K562 (cell line): ENCODE data around the gene ESCO1. TPM values are rescaled to one million over a fixed set of nuclear protein-coding genes. Genes with fewer than 3 reads are reported as not detected.

Experiments
- ATAC-seq: fragments of 200-7000 bp; cut with Tn5 transposase; 3 replicates; pipeline ENCODE4 v1.9.1; 2020; ENCODE audit warnings: moderate library complexity
- BruUV-seq: library from RNA; stranded (reverse); fragments of 400-500 nt; replicated peaks from 2 replicates; lab custom pipeline; 2021; lab: Mats Ljungman, UMichigan
- CTCF ChIA-PET: fragments of 300-600 bp; formaldehyde crosslinking; extraction: SDS; loops from one replicate; lab custom pipeline; 2021; ENCODE audit warnings: low intra/inter-chr PET ratio; lab: Yijun Ruan, JAX
- POLR2A ChIA-PET: fragments of 300-600, 350-650 bp; sonication (Branson Sonifier 250); formaldehyde crosslinking; extraction: SDS; loops from one replicate; lab custom pipeline; 2021; ENCODE audit warnings: antibody characterized with exemption, inconsistent platforms; lab: Yijun Ruan, JAX
- DNase-seq, 4 experiments: peaks; one replicate each; pipeline versions ENCODE4 v3.0.0 to v3.0.0-alpha.2; 2011 to 2018; ENCODE audit warnings: low spot score in 3 of 4, mixed read lengths in 3 of 4; ENCODE audit errors: extremely low read depth in 1 of 4
- FAIRE-seq: peaks from 2 replicates; lab custom pipeline; 2011; peaks lifted over from hg19 to GRCh38; lab: Jason Lieb, UNC
- H2AFZ ChIP-seq: 2 replicates; pipeline ENCODE4 v1.6.0; 2011; ENCODE audit warnings: low read depth, low read length, control low read depth, inconsistent platforms
- H3K27ac ChIP-seq: fragments of 200-600 bp; 3 replicates; pipeline ENCODE4 v1.8.0; 2011; ENCODE audit warnings: low read depth, mild to moderate bottlenecking, control low read depth, inconsistent platforms, low read length, moderate library complexity, mixed read lengths; ENCODE audit errors: extremely low read depth
- H3K27me3 ChIP-seq, 2 experiments: fragments of 300-600 bp in 1 of 2; 2 replicates in 1 of 2; 3 replicates in 1 of 2; pipeline versions ENCODE4 v1.6.0 to v1.8.0; 2011; ENCODE audit warnings: inconsistent platforms in 2 of 2, low read length in 2 of 2, mild to moderate bottlenecking in 1 of 2, mixed read lengths in 1 of 2, moderate library complexity in 1 of 2; ENCODE audit not compliant: control insufficient read depth in 2 of 2, insufficient read depth in 2 of 2
- H3K36me3 ChIP-seq: fragments of 300-600 bp; 3 replicates; pipeline ENCODE4 v1.8.0; 2011; ENCODE audit warnings: mild to moderate bottlenecking, low read length, inconsistent platforms; ENCODE audit not compliant: control insufficient read depth, insufficient read depth
- H3K4me1 ChIP-seq, 2 experiments: fragments of 200-600 bp in 1 of 2; replicated peaks in 1 of 2; 2 replicates in 1 of 2; 3 replicates in 1 of 2; pipeline versions ENCODE4 v1.5.1 to v1.8.0; 2011; ENCODE audit warnings: inconsistent platforms in 2 of 2, low read length in 2 of 2, mild to moderate bottlenecking in 1 of 2, mixed read lengths in 1 of 2, moderate library complexity in 1 of 2; ENCODE audit not compliant: control insufficient read depth in 2 of 2, insufficient read depth in 2 of 2
- H3K4me2 ChIP-seq: 2 replicates; pipeline ENCODE4 v1.6.1; 2011; ENCODE audit warnings: low read length, control low read depth, inconsistent platforms, mixed read lengths; ENCODE audit not compliant: insufficient read depth
- H3K4me3 ChIP-seq: fragments of 200-600 bp; sonication (generic), shearing (Covaris generic); 2 replicates; pipeline ENCODE4 v1.5.1; 2016; ENCODE audit warnings: control low read depth, inconsistent platforms
- H3K79me2 ChIP-seq: fragments of 200-600 bp; 3 replicates; pipeline ENCODE4 v1.8.0; 2011; ENCODE audit warnings: low read length, inconsistent platforms; ENCODE audit not compliant: control insufficient read depth, insufficient read depth
- H3K9ac ChIP-seq, 2 experiments: 2 replicates each; pipeline versions ENCODE4 v1.6.0 to v1.6.1; 2011; ENCODE audit warnings: low read depth in 2 of 2, low read length in 2 of 2, control low read depth in 1 of 2, inconsistent platforms in 1 of 2, mild to moderate bottlenecking in 1 of 2, mixed read lengths in 1 of 2; ENCODE audit not compliant: insufficient read depth in 1 of 2
- H3K9me1 ChIP-seq: one replicate; pipeline ENCODE4 v1.6.0; 2011; ENCODE audit warnings: inconsistent platforms, mild to moderate bottlenecking, low read length, moderate library complexity; ENCODE audit not compliant: control insufficient read depth, insufficient read depth
- H3K9me3 ChIP-seq: replicated peaks from 2 replicates; pipeline ENCODE4 v1.5.1; 2011; ENCODE audit warnings: low read depth, low read length, inconsistent platforms; ENCODE audit not compliant: control insufficient read depth, insufficient read depth
- H4K20me1 ChIP-seq: replicated peaks from 2 replicates; pipeline ENCODE4 v1.6.1; 2011; ENCODE audit warnings: low read length, inconsistent platforms, mixed read lengths; ENCODE audit not compliant: control insufficient read depth, insufficient read depth
- EP400 ChIP-seq: fragments of 450-650 bp; IDR thresholded peaks from 2 replicates; pipeline ENCODE4 v1.6.1; 2017; ENCODE audit warnings: antibody characterized with exemption, mild to moderate bottlenecking, moderate library complexity
- FUS ChIP-seq: fragments of 200-400 bp; formaldehyde crosslinking; optimal IDR thresholded peaks from 2 replicates; pipeline ENCODE3; 2017; ENCODE audit warnings: low read depth, low read length
- GATAD2A ChIP-seq: fragments of 450-650 bp; IDR thresholded peaks from 2 replicates; pipeline ENCODE4 v1.6.1; 2017
- KLF13 ChIP-seq: fragments of 450-650 bp; IDR thresholded peaks from 2 replicates; pipeline ENCODE4 v1.6.1; 2016; ENCODE audit warnings: missing genetic modification characterization, low read depth, mild to moderate bottlenecking, missing compliant biosample characterization, moderate library complexity, borderline replicate concordance
- LCOR ChIP-seq: sonication (generic); formaldehyde crosslinking; IDR thresholded peaks from 2 replicates; pipeline ENCODE4 v1.8.0; 2022; ENCODE audit warnings: mild to moderate bottlenecking, missing genetic modification reagents
- NR0B1 ChIP-seq: fragments of 450-650 bp; IDR thresholded peaks from one replicate; pipeline ENCODE4 v1.6.1; 2018; ENCODE audit warnings: mild to moderate bottlenecking, moderate library complexity; ENCODE audit not compliant: partially characterized antibody
- RBM25 ChIP-seq: fragments of 200-400 bp; formaldehyde crosslinking; IDR thresholded peaks from 2 replicates; pipeline ENCODE4 v1.6.1; 2018; ENCODE audit warnings: low read length, low read depth, moderate library complexity; ENCODE audit not compliant: severe bottlenecking
- SIRT6 ChIP-seq: IDR thresholded peaks from one replicate; pipeline ENCODE4 v1.6.1; 2012; ENCODE audit warnings: low read depth, mild to moderate bottlenecking, control low read depth, inconsistent platforms, low read length, moderate library complexity
- SUPT5H ChIP-seq: fragments of 450-650 bp; IDR thresholded peaks from 2 replicates; pipeline ENCODE4 v1.6.1; 2016
- TAF15 ChIP-seq: fragments of 200-400 bp; formaldehyde crosslinking; IDR thresholded peaks from 2 replicates; pipeline ENCODE4 v1.6.1; 2017; ENCODE audit warnings: mild to moderate bottlenecking, low read depth, low read length, moderate library complexity
- TFE3 ChIP-seq: fragments of 450-650 bp; formaldehyde crosslinking; IDR thresholded peaks from 2 replicates; pipeline ENCODE4 v1.4.0; 2020; ENCODE audit warnings: mild to moderate bottlenecking, mixed read lengths
- ZNF124 ChIP-seq: sonication (generic); formaldehyde crosslinking; IDR thresholded peaks from 2 replicates; pipeline ENCODE4 v1.8.1; 2022; ENCODE audit warnings: missing genetic modification reagents
- ZNF778 ChIP-seq: fragments of 450-650 bp; formaldehyde crosslinking; IDR thresholded peaks from 2 replicates; pipeline ENCODE4 v1.4.0; 2020; ENCODE audit warnings: mild to moderate bottlenecking, moderate library complexity
- WGBS: fragments of 100-300 bp; shearing (Covaris generic); methylation state at CpG from one replicate; pipeline ENCODE4 v1.1.6; 2016; ENCODE audit warnings: low coverage, mixed read lengths; ENCODE audit not compliant: insufficient coverage; ENCODE audit errors: missing lambda C conversion rate; 5-methylcytosine and 5-hydroxymethylcytosine counted together
- in situ Hi-C: fragments of 300-500 bp; cut with MboI; formaldehyde crosslinking; loops from 4 replicates; pipeline ENCODE4 v1.15.0; 2018; ENCODE audit warnings: inconsistent platforms, mixed read lengths
- intact Hi-C: fragments of 100-400 bp; cut with micrococcal nuclease; formaldehyde crosslinking; loops from 2 replicates; pipeline ENCODE4 v1.14.2; 2022
- polyA plus RNA-seq, 8 experiments: library from polyadenylated mRNA; depleted of rRNA in 4 of 8; stranded (reverse) in 5 of 8; unstranded in 3 of 8; fragments of >200 nt; fragmentation: Nextera tagmentation in 2 of 8; fragmentation: Illumina TruSeq in 1 of 8; extraction: Ambion mirVana in 2 of 8; extraction: Trizol in 1 of 8; gene quantifications; 2 replicates each; pipeline versions ENCODE4 v1.2.1 to v1.2.3, GENCODE V29; 2011 to 2014; ENCODE audit warnings: inconsistent platforms in 1 of 8, missing spikeins in 1 of 8
- total RNA-seq, 7 experiments: library from RNA; depleted of rRNA in 6 of 7; stranded (reverse); fragments of >200 nt in 6 of 7; fragmentation: Illumina TruSeq in 2 of 7; extraction: Trizol in 2 of 7; gene quantifications; 2 replicates each; pipeline versions ENCODE4 v1.2.1 to v1.2.3, GENCODE V29; 2011 to 2021; ENCODE audit warnings: low replicate concordance in 1 of 7

ESCO1 gene
- total and polyA plus RNA-seq, 9 of the 15 experiments (the other 6 are each of a cell fraction or from before 2014, with no cell fraction given), result 15.0 to 31.3 (median 19.6) TPM

- CTCF ChIA-PET, result no interaction called here
- 85% methylated on average over 6 of the region's 6 CpGs for WGBS
- FAIRE-seq (no peak), ATAC-seq (no peak), DNase-seq (no peak)
- TF ChIP-seq RBM25, result no peak
- no peak for TF ChIP-seq KLF13 (tag)
- no peak for TF ChIP-seq ZNF124 (CRISPR knock-in tag)
- no peak for TF ChIP-seq SIRT6
- no peak for TF ChIP-seq NR0B1
- no peak for TF ChIP-seq GATAD2A
- no peak for TF ChIP-seq FUS
- no peak for TF ChIP-seq LCOR (CRISPR knock-in tag)
- no peak for TF ChIP-seq ZNF778 (CRISPR knock-in tag)
- no peak for TF ChIP-seq TFE3 (CRISPR knock-in tag)
- no peak for TF ChIP-seq TAF15
- no peak for TF ChIP-seq EP400
- no peak for TF ChIP-seq SUPT5H
- Histone ChIP-seq H3K9ac (no peak overlapping the region), H3K9me3 (no peaks in the 10 kb centered on the region), H3K4me1 (no peaks in the 10 kb centered on the region), H3K9me1 (no peaks in the 10 kb centered on the region), H2AFZ (no peak overlapping the region), H3K4me2 (no peak overlapping the region), H3K79me2 (no peaks in the 10 kb centered on the region), H3K27ac (no peak overlapping the region), H3K36me3 (peaks cover 34% of the 10 kb centered on the region; the same call in 2 of the 3 replicates), H3K4me3 (no peak overlapping the region), H3K27me3 (no peaks in the 10 kb centered on the region), H4K20me1 (no peaks in the 10 kb centered on the region)
- no TSS peak for BruUV-seq
- POLR2A ChIA-PET, result interaction anchor here (0.6 kb wide), 1 partner anchor 331 kb away, joined by 3 read pairs; no protein-coding TSS in a partner anchor
- in situ Hi-C loops, result no loop called here
- intact Hi-C loops, result no loop called here
Measured at GRCh38 chr18:21522530-21522929, 78.0 kb downstream of the ESCO1 start.
